Tracheal epithelial cell (primary cell): Measurements from ENCODE around the gene MAGEE1. TPM values are rescaled to one million over a fixed set of nuclear protein-coding genes. Genes with fewer than 3 reads are reported as not detected.

ENCODE experiments used
- total RNA-seq: library from RNA; depleted of rRNA; stranded (reverse); fragments of >200 nt; gene quantifications from 2 replicates; pipeline ENCODE4 v1.2.1, GENCODE V29; 2014

The MAGEE1 gene
- 0.72 and 1.1 TPM in 2 replicates for total RNA-seq

GRCh38 chrX:76427560-76428242, at the start of gene MAGEE1:
Gene MAGEE1 (plus strand): TSS chrX:76427710. CDS start chrX:76427931, 221 bp downstream.

